GM08714 (cell line): ENCODE measurements around the gene MARK3.
A peak's percentile ranks its signal among the peaks of the same experiment; 100 is the strongest.
"Not testable (repeated sequence)": the region's sequence is repeated elsewhere in the genome, so short reads cannot be mapped to it uniquely, and the experiment has no call there.

Experiments
- H3K4me3 ChIP-seq: fragments of 200-500 bp; sonication (Bioruptor generic); 2 replicates; pipeline ENCODE4 v1.5.1; 2014; ENCODE audit warnings: mild to moderate bottlenecking, low read length, inconsistent platforms
- ZNF274 ChIP-seq: IDR thresholded peaks from 2 replicates; pipeline ENCODE4 v1.6.1; 2012; ENCODE audit warnings: mild to moderate bottlenecking, low read depth, low read length

Gene MARK3

DNA sequence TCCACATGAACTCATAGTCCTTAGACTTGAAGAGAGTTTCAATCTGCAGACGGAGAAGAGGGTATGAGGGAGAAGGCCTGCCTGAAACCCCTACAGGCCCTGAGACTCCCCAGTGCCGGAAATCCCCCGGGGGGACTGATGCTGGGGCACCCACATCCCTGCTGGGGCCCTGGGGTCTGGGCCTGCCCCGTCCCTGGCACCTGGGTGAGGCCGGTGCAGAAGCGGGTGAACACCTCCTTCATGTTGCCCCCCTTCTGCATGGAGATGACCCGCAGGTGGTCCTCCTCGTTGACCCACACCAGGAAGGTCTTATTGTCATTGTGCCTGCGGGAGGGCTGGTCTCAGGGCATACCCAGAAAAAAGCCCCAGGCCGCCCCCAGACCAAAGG is 135.0 kb downstream of the MARK3 start:
- no peak overlapping the region for H3K4me3 ChIP-seq
- TF ChIP-seq ZNF274, result no peak

DNA sequence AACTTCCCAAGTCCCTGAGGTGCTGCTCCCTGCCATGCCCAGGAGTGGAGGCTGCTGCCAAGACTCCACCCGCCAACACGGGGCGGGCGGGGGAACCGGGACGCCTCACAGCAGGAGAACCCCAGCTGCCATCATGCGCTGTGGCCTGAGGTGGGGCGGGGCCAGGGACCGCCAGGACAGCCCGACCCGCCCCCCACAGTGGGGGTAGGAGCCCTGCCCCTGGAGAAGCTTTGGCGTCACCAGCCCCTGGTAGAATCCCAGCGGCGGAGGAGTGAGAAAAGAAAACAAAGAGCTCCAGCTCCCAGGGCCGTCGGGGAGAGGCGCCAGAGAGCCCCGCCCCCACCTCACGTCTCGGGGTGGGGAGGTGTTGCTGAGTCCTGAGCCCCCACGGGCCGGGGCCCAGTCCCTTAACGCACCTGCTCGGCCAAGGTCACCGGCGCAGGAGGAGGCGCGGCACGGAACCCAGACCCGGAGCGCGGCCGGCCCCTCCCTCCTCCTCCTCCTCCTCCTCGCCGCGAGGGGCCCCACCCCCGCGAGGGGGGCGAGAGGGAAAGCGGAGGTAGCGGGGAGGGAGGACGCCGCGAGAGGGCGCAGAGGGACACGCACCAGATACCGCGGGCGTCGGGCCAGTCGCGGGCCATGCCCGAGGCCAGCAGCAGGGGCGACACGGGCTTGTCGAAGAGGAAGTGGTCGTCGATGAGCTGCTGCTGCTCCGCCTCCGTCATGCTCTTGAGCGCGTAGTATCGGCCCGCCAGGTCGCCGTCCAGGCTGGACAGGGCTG is 135.6 kb downstream of the MARK3 start:
- H3K4me3 ChIP-seq, result peak overlapping the region; percentile 20; the same call in 1 of the 2 replicates
- no peak for TF ChIP-seq ZNF274

DNA sequence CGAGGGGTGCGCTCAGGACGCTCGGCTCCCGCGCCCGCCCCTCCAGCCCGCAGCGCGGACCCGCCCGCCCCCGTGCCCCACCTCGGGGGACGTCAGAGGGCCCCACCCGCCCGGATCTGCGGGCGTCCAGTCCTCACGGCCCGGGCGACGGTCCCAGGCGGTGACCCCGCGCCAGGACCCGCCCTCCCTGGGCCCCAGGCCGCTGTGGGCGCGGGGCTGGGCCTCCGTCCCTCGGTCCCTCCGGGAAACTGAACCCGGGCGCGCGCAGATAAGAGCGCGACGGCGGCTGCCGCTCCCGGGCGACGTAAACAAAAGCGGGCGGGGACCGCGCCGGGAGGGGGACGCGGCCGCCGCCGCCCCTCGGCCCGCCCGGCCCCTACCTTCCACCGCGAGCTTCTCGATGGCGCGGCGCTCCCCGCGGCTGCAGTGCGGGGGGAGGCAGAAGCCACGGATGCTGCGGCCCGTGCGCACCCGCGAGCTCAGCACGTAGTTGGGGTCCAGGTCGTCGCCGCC is 136.3 kb downstream of the MARK3 start:
- H3K4me3 ChIP-seq, result peak overlapping the region; percentile 44

DNA sequence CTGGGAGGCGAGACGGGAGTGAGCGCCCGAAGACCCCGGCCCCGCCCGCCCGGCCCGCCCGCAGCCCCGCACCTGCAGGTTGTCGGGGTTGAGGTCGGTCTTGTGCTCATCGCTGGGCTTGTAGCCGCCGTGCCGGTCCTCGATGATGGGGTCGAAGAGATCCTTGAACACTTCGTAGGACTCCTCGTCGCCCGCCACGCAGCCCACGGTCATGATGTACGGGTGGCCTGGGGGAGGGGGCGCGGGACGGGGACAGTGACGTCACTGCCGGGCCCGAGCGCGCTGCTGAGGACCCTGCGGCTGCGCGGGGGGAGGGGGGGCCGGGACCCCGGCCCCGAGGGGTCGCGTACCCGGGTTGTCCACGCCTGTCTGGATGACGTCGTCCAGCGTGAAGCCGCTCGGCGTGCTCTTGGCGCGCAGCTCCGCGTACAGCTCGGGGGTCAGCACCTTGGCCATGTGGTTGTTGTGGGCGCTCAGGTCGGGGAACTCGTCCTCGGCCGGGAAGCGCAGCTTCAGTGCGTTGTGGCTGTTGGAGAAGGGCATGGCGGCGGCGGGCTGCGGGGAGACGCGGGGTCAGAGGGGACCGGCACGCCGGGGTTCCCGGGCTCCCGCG is 136.8 kb downstream of the MARK3 start:
- H3K4me3 ChIP-seq, result peak overlapping the region; percentile 44
- no peak for TF ChIP-seq ZNF274

More for the DNA sequence above, 136.3 kb downstream of the MARK3 start:
- no peak for TF ChIP-seq ZNF274

DNA sequence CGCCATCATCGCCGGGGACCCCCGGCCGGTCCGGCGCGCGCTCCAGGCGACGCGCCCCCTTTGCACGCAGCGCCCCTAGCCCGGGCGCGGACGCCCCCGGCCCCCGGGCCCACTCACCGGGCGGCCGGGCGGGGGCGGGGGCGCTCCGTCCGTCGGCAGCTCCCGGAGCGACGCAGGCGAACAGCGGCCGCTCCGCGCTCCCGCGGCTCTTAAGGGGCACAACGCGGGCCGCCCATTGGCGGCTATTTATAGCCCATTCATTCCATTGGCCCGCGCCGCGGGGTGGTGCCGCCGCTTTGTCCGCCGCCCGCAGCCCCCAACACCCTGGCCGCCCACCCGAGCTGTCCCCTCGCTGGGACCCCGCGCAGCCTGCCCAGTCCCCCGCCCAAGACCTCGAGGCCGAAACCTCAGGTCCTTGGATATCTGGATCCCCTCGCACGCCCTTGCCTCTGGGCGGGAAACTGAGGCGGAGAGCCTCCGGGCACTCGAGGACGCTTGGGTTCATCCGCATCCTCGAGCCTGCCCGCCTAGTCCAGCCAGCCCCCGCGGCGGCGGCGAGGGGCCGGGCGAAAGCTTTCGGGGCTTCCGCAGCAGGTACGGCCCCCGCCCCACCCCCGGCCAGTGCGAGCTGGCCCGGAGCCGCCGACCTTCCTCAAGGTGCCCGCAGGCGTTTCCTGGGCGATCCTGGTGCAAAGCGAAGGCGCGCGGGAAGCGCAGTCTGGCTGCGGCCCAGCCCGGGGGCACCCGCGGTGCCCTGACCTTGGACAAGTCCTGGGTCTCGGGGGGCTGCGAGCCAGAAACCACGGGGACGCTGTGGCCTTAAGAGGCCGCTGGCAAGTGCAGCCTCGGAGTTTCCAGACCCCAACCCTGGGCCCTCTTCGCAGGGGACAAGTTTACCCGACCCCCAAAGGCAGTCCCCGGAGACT is 137.7 kb downstream of the MARK3 start, which contains the start of gene CKB:
CKB (minus strand) TSS at position 182 of the 926 bp plus-strand sequence. CDS start 337 bp downstream, outside the sequence.
- peak within 1 kb of the TSS; percentile 44 for H3K4me3 ChIP-seq
- no peak for TF ChIP-seq ZNF274

DNA sequence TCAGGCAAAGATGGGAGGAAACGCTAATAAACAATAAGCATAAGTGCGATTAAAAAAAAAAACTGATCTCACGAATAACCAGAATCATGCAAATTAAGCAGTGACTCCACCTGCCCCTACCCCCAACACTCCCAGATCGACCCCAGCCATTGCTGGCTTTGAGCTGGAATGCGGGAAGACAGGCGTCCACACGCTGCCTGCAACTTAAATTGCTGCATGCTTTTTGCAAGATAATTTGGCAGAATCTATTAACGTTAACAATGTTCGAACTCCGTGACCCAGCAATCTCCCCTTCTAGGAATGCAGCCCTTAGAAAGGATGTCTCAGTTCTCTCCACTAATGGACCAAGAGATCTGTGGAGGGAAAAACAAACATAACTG is 138.3 kb downstream of the MARK3 start:
- TF ChIP-seq ZNF274, result no peak
- H3K4me3 ChIP-seq, result no peak overlapping the region

DNA sequence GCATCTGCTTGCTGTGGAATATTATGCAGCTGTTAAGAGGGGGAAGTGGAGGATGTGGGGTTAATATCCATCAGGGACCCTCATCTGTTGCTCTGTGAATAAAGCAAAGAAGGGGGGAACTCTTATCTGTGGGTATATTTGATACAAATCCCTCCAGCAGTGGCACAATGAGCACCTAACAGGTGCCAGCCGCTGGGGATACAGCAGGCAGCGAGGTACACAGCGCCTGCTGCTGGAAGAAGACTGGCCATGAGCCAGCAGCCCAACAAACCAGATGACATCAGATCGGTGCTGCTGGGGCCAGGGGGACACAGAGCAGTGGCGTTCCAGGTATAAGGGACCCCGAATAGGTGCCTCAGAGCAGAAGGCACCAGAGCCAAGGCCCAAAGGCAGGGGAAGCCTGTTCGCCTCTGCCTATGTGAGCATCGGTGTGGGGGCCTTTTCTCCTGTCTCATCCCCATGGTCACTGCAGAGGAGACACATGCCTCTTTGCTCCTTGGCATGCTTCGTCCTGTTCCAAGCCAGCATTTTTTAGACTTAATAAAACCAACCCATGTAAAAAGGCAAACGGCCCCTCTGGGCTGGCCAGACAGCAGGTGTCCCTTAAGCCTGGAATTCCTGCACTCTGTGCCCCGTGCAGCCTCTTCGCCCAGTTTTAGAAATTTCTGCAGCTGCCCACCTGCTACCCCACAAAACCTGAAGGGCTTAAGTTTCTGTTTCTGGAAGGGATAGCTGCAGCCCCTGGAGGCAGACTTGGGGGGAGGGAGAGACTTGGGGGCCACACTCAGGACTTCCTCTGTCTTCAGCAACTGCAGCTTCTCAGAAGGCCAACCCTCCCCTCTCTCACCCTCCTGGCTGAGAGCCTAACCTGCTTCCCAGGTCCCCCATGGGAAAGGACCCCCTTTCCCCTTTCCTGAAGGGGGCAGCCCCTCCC is 139.1 kb downstream of the MARK3 start:
- H3K4me3 ChIP-seq, result no peak overlapping the region
- TF ChIP-seq ZNF274, result no peak

DNA sequence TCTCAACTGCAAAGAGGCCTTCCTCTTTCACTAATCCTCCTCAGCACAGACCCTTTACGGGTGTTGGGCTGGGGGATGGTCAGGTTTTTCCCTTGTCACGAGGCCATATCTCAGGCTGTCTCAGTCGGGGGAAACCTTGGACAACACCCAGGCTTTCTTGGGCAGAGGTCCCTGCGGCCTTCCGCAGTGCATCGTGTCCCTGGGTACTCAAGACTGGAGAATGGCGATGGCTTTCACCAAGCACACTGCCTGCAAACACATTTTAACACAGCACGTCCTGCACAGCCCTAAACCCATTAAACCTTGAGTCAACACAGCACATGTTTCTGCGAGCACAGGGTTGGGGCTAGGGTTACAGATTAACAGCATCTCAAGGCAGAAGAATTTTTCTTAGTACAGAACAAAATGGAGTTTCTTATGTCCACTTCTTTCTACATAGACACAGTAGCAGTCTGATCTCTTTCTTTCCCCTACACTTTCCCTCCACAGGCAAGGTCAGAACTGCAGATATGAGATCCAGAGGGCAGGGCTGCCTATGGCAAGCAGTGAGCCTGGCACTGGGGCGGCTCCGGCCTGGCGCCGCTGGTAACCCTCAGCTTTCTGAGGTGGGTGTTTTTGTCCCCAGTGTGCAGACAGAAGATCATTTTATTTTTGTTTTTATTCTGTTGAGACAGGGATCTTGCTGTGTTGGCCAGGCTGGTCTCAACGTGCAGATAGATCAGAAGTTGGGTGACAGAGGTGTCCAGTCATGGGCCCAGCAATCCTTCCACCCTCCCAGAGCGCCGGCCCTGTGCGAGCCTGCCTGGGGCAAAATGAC is 140.4 kb downstream of the MARK3 start:
- not testable (repeated sequence) for H3K4me3 ChIP-seq

DNA sequence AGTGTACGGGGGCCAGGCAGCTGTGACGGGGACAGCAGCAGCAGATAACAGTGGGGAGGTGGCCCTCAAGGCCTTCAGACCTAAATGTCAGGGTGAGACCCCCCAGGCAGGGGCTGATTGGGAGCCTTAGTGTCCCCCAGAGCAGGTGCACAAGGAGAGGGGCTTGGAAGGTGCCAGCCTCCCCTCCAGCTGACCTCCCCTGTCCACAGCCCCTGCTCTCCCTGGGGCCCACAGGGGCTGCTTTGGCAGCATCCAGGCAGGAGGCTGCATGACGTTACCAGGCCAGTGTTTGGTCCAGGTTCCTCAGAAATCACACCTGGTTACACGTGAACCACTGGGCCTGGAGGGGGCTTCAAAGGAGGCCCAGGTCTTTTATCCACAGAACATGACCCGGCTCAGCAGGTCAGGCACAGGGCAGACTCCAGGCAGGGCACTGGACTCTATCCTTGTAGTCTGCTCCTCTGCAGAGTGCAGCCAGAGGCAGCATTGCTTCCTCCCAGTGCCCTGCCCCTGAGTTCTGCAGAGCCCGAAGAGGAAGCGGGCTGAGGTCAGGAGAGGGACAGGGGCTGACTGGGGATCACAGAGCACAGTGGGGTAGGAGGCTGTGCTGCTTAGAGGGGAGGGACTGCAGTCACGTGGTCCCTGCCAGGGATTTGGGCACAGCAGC is 141.2 kb downstream of the MARK3 start:
- H3K4me3 ChIP-seq, result no peak overlapping the region
- TF ChIP-seq ZNF274, result no peak

DNA sequence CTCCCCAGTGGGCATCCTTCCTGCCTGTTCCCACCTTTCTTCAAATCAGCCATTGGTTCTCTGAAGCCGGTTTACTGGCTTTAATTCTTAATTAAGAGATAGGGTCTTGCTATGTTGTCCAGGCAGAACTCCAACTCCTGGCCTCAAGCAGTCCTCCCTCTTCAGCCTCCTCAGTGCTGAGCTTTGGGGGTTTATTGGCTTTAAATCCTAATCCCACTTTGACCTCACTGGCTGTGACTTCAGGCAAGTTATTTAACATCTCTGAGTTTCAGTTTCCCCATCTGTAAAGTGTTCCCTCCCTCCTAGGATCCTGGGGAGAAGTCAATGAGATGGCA is 141.7 kb downstream of the MARK3 start:
- TF ChIP-seq ZNF274, result no peak
- no peak overlapping the region for H3K4me3 ChIP-seq

DNA sequence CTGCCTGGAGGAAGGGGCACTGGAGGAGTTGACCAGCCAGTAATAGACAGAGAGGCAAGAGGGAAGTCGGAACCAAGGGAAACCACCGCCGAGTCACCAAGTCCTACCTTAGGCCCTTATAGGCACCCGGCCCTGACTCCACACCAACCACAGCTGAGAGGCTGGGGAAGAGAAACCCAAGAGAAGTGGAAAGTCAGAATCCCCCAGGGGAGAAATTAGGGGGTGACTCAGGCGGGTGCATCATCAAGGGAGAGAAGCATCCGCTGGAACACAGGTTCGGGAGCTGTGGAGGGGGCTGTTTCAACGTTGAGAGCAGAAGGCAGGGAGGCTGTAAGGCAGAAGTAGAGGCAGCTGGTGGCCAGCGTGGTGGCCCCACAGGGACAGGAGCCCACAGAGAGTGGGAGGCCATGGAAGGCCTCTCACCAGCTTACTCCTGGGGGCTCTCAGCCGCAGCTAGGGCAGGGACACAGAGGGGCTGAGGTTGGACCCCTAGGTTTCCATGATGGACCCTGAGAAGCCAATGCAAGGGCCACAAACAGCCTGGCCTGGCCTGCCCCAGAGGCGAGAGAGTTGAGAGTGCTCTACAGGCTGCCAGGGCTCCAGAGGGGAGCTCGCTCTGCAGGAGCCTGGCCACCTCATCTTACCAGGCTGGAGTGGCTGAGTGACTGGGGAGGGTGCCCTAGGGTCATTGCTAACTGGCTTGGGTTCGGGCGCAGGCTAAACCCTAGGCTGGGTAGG is 142.4 kb downstream of the MARK3 start:
- no peak for TF ChIP-seq ZNF274
- peak overlapping the region; percentile 83; the same call in 1 of the 2 replicates for H3K4me3 ChIP-seq
